ENCODE data around the gene AK5.

DNA sequence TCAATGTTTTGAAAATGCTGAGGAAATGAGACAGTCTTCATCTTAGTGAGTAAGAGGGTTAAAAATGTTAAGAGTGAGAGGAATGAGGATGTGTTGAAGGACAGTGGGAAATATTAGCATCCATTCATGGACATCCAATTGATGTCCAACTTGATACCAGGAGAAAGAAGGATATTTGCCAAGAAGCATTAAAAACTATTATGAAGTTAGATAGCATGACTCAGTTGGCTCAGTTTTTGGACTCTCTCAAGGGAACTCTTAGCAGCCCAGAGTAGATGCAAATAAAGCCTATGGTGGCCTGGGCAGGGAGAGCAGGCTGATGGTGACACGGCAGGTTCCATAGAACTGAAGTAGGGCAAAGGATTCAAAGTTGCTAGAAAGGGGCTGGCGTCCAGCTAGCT lies 229.6 kb downstream of the AK5 start:
- TF ChIP-seq, protein P1, sequence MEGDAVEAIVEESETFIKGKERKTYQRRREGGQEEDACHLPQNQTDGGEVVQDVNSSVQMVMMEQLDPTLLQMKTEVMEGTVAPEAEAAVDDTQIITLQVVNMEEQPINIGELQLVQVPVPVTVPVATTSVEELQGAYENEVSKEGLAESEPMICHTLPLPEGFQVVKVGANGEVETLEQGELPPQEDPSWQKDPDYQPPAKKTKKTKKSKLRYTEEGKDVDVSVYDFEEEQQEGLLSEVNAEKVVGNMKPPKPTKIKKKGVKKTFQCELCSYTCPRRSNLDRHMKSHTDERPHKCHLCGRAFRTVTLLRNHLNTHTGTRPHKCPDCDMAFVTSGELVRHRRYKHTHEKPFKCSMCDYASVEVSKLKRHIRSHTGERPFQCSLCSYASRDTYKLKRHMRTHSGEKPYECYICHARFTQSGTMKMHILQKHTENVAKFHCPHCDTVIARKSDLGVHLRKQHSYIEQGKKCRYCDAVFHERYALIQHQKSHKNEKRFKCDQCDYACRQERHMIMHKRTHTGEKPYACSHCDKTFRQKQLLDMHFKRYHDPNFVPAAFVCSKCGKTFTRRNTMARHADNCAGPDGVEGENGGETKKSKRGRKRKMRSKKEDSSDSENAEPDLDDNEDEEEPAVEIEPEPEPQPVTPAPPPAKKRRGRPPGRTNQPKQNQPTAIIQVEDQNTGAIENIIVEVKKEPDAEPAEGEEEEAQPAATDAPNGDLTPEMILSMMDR (IDR thresholded peaks at IDR 0.05): no peak
- TF ChIP-seq POLR2A (IDR thresholded peaks at IDR 0.05): no peak
